C4-2B (cell line): Measurements from ENCODE around the gene ITPRID2.

Experiments used
- H3K27ac ChIP-seq: fragments of 450-650 bp; 2 replicates; pipeline ENCODE4 v1.5.1; 2017
- ZFX ChIP-seq: fragments of 450-650 bp; IDR thresholded peaks from 2 replicates; pipeline ENCODE4 v1.6.1; 2017
- TF ChIP-seq, protein P1 (sequence below): fragments of 450-650 bp; conservative IDR thresholded peaks from 2 replicates; pipeline ENCODE4 v1.5.1; 2017; ENCODE audit warnings: mild to moderate bottlenecking

Gene ITPRID2

DNA sequence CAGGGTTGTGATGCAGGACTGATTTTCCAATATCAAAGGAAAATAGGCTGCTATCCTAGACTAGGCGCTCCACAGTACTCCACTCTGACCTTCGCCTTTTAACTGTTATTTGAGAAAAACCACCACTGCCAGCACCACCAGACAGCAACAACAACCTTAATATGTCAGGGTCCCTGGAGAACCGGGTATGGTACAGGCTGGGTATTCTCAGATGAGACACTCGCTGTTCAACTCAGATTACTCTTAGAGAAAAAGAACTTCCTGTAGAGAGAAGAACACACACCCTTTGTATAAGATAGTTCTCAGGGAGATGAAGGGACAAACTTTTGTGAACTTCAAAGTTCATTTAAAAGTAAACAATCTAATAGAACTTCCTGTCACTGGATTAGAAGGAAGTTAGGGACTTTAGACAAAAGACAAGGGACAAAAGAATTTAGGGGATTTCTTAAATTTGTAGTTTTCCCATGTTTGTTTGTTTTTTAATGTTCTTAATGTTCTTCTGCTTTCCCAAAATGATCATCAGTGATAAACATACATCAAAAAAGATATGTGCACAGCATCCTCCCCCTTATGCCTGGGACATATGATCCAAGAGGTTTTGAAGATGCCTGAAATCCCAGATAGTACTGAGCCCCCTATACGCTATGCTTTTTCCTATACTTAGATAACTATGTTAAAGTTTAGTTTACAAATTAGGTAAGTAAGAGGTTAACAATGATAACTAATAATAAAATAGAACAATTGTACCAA is 52.8 kb downstream of the ITPRID2 start:
- TF ChIP-seq ZFX, result no peak
- TF ChIP-seq, protein P1, sequence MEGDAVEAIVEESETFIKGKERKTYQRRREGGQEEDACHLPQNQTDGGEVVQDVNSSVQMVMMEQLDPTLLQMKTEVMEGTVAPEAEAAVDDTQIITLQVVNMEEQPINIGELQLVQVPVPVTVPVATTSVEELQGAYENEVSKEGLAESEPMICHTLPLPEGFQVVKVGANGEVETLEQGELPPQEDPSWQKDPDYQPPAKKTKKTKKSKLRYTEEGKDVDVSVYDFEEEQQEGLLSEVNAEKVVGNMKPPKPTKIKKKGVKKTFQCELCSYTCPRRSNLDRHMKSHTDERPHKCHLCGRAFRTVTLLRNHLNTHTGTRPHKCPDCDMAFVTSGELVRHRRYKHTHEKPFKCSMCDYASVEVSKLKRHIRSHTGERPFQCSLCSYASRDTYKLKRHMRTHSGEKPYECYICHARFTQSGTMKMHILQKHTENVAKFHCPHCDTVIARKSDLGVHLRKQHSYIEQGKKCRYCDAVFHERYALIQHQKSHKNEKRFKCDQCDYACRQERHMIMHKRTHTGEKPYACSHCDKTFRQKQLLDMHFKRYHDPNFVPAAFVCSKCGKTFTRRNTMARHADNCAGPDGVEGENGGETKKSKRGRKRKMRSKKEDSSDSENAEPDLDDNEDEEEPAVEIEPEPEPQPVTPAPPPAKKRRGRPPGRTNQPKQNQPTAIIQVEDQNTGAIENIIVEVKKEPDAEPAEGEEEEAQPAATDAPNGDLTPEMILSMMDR, result no peak
- no peak overlapping the region for H3K27ac ChIP-seq

GRCh38 chr2:181944914-181945291 is 53.4 kb downstream of the ITPRID2 start:
- H3K27ac ChIP-seq, result no peak overlapping the region
- no peak for TF ChIP-seq ZFX
- TF ChIP-seq, protein P1, result no peak

- TF ChIP-seq ZFX, result no peak
- TF ChIP-seq, protein P1, result no peak
- H3K27ac ChIP-seq, result no peak overlapping the region
Measured at GRCh38 chr2:181946444-181947127, 55.1 kb downstream of the ITPRID2 start.

DNA sequence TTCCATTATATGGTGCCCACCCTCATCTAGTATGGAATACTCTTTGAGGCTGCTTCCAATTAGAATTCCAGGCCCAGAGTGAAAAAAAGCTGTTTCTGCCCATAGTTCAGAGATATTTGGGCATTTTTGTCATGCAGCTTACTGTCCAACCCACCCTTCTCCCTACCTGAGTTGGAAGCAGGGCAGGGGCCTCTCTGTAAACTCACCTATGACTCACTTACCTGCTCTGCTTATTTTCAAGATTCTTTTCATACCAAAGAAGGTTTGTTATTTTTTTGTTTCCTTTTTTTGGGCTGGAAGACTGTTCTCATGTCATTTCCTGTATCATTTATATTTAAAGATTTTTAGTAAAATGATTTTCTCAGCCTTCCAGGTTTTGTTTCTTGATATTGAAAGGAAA is 55.7 kb downstream of the ITPRID2 start:
- H3K27ac ChIP-seq, result no peak overlapping the region
- no peak for TF ChIP-seq ZFX
- TF ChIP-seq, protein P1, result no peak

- H3K27ac ChIP-seq, result no peak overlapping the region
- TF ChIP-seq, protein P1, result no peak
- TF ChIP-seq ZFX, result no peak
Measured at GRCh38 chr2:181948227-181948626, 56.7 kb downstream of the ITPRID2 start.

DNA sequence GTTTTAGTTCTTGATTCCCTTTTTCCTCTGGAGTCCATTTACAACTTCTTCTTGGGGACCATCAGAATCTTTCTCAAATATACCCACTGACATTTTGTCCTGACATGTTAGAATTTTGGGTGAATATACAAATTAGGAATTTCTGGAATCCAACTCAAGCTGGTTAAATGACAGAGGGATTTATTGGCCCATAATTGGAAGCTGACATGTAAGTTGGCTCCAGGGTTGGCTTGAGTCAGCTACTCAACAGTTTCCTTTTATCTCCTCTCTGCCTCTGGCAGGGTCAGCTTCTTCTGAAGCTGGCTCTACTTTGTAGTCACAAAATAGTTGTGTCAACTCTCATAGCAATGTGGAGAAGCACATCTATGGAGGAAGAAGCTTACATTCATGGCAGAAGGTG is 57.5 kb downstream of the ITPRID2 start:
- TF ChIP-seq, protein P1, result no peak
- no peak for TF ChIP-seq ZFX
- H3K27ac ChIP-seq, result no peak overlapping the region
